Astrocyte (in vitro differentiated cells and primary cell): ENCODE data around the gene ATP6V0E1.

Source experiments
- EZH2 ChIP-seq: IDR thresholded peaks from 2 replicates; pipeline ENCODE4 v1.6.1; 2012; ENCODE audit warnings: mild to moderate bottlenecking, low read length, inconsistent platforms; ENCODE audit not compliant: insufficient read depth
- TF ChIP-seq, protein P1 (sequence below): IDR thresholded peaks from 2 replicates; pipeline ENCODE4 v1.5.1; 2011; ENCODE audit warnings: low read depth, mild to moderate bottlenecking, inconsistent platforms, low read length, moderate library complexity; ENCODE audit not compliant: insufficient read depth

DNA sequence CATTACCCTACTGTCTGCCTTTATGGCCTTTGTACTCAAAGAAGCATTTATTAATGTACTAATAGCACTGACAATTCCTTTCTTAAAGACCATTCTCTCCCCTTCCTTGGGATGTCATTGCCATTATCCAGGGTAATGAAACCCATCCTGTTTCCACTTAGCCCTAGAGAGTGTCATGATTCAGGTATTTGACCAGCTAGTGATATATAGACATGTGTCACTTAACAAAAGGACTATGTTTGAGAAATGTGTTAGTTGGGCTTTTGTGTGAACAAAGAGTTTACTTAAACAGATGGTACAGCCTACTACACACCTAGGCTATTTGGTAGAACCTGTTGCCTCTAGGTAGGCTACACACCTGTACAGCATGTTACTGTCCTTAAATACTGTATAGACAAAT is 2.0 kb downstream of the ATP6V0E1 start:
- TF ChIP-seq, protein P1, sequence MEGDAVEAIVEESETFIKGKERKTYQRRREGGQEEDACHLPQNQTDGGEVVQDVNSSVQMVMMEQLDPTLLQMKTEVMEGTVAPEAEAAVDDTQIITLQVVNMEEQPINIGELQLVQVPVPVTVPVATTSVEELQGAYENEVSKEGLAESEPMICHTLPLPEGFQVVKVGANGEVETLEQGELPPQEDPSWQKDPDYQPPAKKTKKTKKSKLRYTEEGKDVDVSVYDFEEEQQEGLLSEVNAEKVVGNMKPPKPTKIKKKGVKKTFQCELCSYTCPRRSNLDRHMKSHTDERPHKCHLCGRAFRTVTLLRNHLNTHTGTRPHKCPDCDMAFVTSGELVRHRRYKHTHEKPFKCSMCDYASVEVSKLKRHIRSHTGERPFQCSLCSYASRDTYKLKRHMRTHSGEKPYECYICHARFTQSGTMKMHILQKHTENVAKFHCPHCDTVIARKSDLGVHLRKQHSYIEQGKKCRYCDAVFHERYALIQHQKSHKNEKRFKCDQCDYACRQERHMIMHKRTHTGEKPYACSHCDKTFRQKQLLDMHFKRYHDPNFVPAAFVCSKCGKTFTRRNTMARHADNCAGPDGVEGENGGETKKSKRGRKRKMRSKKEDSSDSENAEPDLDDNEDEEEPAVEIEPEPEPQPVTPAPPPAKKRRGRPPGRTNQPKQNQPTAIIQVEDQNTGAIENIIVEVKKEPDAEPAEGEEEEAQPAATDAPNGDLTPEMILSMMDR, result no peak
- TF ChIP-seq EZH2, result no peak
